ENCODE measurements around the gene LYPD6. TPM values are rescaled to one million over a fixed set of nuclear protein-coding genes. Genes with fewer than 3 reads are reported as not detected.

Gene LYPD6
- 3.2 and 4.3 TPM in 2 replicates for total RNA-seq

DNA sequence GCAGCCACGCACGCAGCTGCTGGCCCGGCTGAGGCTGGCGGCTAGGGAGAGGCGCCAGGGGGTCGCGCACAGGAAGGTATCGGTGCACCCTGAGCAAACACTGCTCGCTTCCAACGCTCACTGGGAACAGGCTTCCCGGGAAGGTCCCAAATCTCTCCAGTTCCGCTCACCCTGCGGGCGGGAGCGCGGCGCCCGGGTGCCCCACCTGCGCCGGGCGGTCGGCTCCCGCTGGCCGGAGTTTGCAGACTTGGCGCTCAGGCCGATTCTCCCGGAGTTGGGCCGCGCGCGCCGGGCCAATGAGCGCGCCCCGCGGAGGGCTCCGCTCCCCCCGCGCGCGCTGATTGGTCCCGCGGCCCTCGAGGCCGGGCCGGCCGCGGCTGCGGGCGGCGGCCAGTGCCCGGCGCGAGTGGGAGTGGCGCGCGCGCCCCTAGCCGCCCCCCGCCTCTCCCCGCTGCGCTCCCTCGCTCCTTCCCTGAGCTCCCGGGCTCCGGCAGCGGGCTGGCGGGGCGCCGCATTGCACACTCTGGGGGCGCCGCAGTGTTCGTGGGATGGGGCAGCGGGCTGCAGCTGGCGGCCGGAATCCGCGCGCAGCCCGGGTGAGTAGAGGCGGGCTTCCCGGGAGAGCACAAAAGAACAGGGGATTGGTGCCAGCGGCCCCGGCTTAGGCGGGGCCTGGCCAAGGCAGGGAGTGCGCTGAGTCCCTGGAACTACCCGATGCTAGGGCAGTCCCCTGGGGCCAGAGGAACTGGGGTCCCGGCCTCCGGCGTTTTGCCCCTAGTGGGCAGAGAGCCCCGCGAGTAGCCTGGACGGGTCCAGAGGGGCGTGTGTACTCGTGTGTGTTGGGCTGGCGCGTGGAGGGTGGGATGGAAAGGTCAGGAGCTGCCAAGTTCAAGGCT is at the start of gene LYPD6:
Gene LYPD6 (plus strand): TSS at position 461 of the 896 bp plus-strand sequence. CDS start 107,122 bp downstream, outside the sequence.

Measured in myometrial cell (primary cell).